Right lobe of liver (tissue), 4 donors: ENCODE results near the gene GMPR.

Experiments
- POLR2A ChIP-seq: fragments of 450-650 bp; IDR thresholded peaks from one replicate; pipeline ENCODE4 v1.6.1; 2017; ENCODE audit warnings: antibody characterized with exemption, mild to moderate bottlenecking
- TF ChIP-seq, protein P1 (sequence below), 4 donors: fragments of 200-600 bp in 3 of 4; fragments of 450-650 bp in 1 of 4; IDR thresholded peaks; one replicate each; pipeline versions ENCODE4 v1.5.1 to v1.8.0; 2016 to 2022; ENCODE audit warnings: antibody characterized with exemption in 4 of 4, mild to moderate bottlenecking in 2 of 4
- donor health status: DM: no; HTN: no; CAD: no.
- donor health status: DM: no; HTN: no; CAD: no.
- donor health status: DM: no; HTN: yes; CAD: no.

DNA sequence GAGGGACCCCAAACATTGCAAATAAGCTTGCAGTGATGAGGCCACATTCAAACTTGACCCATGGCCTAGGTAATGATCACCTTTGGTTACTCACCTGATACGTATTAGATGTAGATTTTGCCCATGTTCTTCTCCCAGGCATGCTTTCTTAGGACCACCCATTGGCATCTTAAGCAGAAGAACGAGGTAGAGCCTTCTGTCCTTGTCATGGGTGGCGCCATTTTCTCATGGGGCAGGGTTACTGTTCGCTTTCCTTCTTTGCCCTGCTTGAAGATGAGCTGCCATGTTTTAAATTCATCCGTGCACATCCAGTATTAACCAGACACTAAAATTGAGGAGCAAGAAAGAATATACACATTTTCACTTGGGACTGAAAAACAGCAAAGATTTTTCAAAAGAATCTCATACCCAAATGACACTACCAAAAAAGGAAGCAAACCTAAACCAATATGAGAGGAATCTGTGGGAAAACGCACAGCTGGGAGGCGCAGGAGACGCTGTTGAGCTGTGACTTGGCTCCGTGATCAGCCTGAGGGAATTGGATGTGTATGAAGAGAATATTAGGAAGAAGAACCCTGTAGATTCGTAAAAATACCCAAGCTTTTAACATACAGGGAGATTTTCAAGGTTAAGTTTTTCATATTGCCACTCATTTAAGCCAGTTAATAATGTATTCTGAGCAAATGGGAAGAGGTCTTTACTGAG, 36.6 kb downstream of the GMPR start:
- TF ChIP-seq, protein P1, sequence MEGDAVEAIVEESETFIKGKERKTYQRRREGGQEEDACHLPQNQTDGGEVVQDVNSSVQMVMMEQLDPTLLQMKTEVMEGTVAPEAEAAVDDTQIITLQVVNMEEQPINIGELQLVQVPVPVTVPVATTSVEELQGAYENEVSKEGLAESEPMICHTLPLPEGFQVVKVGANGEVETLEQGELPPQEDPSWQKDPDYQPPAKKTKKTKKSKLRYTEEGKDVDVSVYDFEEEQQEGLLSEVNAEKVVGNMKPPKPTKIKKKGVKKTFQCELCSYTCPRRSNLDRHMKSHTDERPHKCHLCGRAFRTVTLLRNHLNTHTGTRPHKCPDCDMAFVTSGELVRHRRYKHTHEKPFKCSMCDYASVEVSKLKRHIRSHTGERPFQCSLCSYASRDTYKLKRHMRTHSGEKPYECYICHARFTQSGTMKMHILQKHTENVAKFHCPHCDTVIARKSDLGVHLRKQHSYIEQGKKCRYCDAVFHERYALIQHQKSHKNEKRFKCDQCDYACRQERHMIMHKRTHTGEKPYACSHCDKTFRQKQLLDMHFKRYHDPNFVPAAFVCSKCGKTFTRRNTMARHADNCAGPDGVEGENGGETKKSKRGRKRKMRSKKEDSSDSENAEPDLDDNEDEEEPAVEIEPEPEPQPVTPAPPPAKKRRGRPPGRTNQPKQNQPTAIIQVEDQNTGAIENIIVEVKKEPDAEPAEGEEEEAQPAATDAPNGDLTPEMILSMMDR (IDR thresholded peaks at IDR 0.05), result no peak
- no peak for TF ChIP-seq POLR2A
